ENCODE results near the gene FAAH2. TPM values are rescaled to one million over a fixed set of nuclear protein-coding genes. Genes with fewer than 3 reads are reported as not detected.
A peak's percentile ranks its signal among the peaks of the same experiment; 100 is the strongest.

Gene FAAH2
- total RNA-seq (under 1 TPM in 8 of 10 donors, not detected in 2; 0.13 to 0.57 (median 0.32) TPM), polyA plus RNA-seq (under 1 TPM; 0.10 to 0.95 TPM)
- long read RNA-seq, donor 1, partial matches to known transcripts = 0 of 2 reads
- long read RNA-seq, donor 1, other reads (novel, unspliced or antisense) = 0 of 2 reads
- long read RNA-seq, donor 2, partial matches to known transcripts = 1 of 1 reads
- long read RNA-seq, donor 2, other reads (novel, unspliced or antisense) = 0 of 1 reads
- long read RNA-seq, donor 3, partial matches to known transcripts = 0 of 2 reads
- long read RNA-seq, donor 3, other reads (novel, unspliced or antisense) = 1 of 2 reads

GRCh38 chrX:57286507-57287251 lies at the start of gene FAAH2:
Gene FAAH2 (plus strand): TSS chrX:57286706. CDS start chrX:57286826, 120 bp downstream.
- TF ChIP-seq CTCF (IDR thresholded peaks at IDR 0.05) = no peak
- ATAC-seq = peak in 1 of 8 donors; percentile 42

GRCh38 chrX:57241967-57242366 lies 44.5 kb upstream of the FAAH2 start:
- DNase-seq = no peak
- intact Hi-C loops (cut with DNase I) = no loop called here
- no peak for TF ChIP-seq CTCF (IDR thresholded peaks at IDR 0.05)
- 82 to 87% methylated on average over 7 of the region's 7 CpGs for WGBS, 2 donors
- Histone ChIP-seq H3K27ac (no peak overlapping the region), H3K9me3 (peaks cover 0 to 36% (median 0%) of the 10 kb centered on the region in 11 donors), H3K4me3 (no peak overlapping the region), H3K27me3 (peaks cover 0 to 4% (median 0%) of the 10 kb centered on the region in 7 donors), H3K36me3 (no peaks in the 10 kb centered on the region), H3K4me1 (no peaks in the 10 kb centered on the region)
- ATAC-seq = no peak

More at GRCh38 chrX:57286507-57287251, at the start of gene FAAH2:
- DNase-seq = no peak
- H3K36me3 ChIP-seq = no peaks in the 10 kb centered on the region
- H3K27ac ChIP-seq = no peak within 1 kb of the TSS
- H3K27me3 ChIP-seq = peaks cover 0 to 28% (median 0%) of the 10 kb centered on the region in 7 donors
- peak within 1 kb of the TSS in 8 of 10 donors; percentile 10 to 38 (median 25) for H3K4me3 ChIP-seq
- intact Hi-C loops (cut with DNase I) = no loop called here
- peaks cover 0 to 3% (median 0%) of the 10 kb centered on the region in 11 donors for H3K9me3 ChIP-seq
- H3K4me1 ChIP-seq = no peaks in the 10 kb centered on the region
- WGBS, 2 donors = 6 to 7% methylated on average over 21 to 22 of the region's 22 CpGs

GRCh38 chrX:57251965-57252364 lies 34.5 kb upstream of the FAAH2 start:
- no peaks in the 10 kb centered on the region for H3K27me3 ChIP-seq
- intact Hi-C loops (cut with DNase I) = no loop called here
- H3K4me1 ChIP-seq = no peaks in the 10 kb centered on the region
- no peak for TF ChIP-seq CTCF (IDR thresholded peaks at IDR 0.05)
- no peak for DNase-seq
- WGBS, 2 donors = 98 to 99% methylated on average over 6 of the region's 6 CpGs
- H3K36me3 ChIP-seq = no peaks in the 10 kb centered on the region
- no peak overlapping the region for H3K4me3 ChIP-seq
- peaks cover 0 to 37% (median 4%) of the 10 kb centered on the region in 11 donors for H3K9me3 ChIP-seq
- no peak overlapping the region for H3K27ac ChIP-seq
- ATAC-seq = no peak

GRCh38 chrX:57265126-57265525 lies 21.4 kb upstream of the FAAH2 start:
- no peak for DNase-seq
- intact Hi-C loops (cut with DNase I) = no loop called here
- Histone ChIP-seq H3K4me3 (no peak overlapping the region), H3K27ac (no peak overlapping the region), H3K27me3 (no peaks in the 10 kb centered on the region), H3K9me3 (peaks cover 0 to 61% (median 6%) of the 10 kb centered on the region in 11 donors), H3K36me3 (no peaks in the 10 kb centered on the region), H3K4me1 (no peaks in the 10 kb centered on the region)
- no peak for TF ChIP-seq CTCF (IDR thresholded peaks at IDR 0.05)
- no peak for ATAC-seq
- WGBS, 2 donors = 78 to 82% methylated on average over 4 of the region's 4 CpGs

Measured in heart right ventricle (tissue), 16 donors.